ENCODE data around the gene TBR1.

The TBR1 gene

DNA sequence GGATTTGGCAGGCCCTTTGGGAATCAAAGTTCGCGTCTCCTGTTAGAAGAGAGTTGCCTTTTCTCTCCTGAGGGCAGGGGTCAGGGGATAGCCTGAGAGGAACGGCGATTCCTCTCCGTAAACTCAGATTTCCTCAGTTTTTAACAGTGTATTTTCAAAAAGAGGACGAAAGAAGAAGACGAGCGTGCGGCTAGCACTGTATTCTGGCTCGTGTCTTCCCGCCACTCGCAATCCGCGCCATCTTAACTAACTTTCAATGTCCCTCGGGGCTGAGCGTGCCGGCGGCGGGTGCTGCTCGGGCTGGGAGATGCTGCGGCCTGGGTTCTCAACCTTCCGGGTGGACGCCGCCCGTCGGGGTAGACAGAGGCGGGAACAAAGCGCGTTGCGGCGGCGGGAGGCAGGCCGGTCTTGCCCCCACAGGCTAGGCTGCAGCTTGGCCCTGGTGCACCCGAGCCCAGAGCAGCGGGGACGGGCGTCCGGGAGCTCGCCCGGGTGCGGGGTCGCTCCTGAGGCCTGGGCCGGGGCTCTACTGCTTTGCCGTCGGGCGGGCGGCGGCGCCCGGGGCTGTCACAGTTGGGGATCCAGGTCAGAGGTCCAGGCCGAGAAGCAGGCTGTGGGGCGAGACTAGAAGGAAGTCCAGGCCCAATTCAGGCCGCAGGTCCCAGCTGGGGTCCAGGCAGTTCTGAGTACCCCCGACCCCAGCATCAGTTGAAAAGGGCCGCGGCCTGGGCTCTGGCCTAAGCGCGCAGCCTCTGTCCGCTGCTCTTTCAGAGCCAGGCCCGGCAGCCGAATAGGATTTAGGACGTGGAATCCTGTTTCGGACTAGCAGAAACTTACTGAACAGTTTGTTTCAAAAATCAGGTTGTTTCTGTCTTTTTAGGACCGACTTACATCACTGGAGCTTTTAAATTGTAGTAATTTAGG, 11.8 kb downstream of the TBR1 start:
- no peak for DNase-seq (ENCODE audit: low spot score)

DNA sequence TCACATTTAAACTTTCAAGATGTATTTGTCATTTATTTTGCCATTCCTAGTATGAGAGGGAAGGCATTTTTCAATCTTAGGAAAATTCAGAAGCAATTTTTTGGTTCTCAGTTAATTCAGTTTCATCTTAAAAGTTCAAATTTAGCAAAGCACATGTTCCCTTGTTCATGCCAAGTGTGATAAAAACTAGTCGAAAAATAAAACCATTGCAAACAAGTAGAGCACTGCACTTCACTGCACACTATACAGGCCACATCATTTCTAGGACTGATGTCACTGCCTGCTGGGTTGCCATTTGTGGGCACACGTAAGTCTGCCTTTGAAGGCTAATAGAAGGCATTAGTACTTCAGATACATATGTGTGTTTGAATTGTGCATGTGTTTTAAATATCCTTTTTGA, 14.3 kb downstream of the TBR1 start:
- DNase-seq (ENCODE audit: low spot score): no peak

GRCh38 chr2:161432107-161432506, 16.0 kb downstream of the TBR1 start:
- DNase-seq (ENCODE audit: low spot score): no peak

DNA sequence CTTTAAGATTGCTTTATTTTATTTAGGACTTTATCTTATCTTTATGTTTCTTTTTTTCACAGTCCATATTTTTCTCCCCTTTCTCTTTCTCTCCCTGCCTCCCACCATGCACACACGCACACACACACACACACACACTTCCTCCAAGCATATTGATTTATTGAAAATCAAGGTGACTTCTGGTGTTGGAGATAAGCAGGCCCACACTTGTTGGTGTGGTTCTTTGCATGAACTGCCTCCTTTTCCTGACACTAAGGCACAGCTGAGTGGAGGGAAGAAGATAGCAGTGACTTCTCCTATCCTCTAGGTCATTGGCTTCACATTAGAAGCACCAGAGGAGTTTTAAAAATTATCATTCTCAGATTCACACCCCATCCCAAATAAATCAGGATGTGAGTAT, 18.0 kb downstream of the TBR1 start:
- DNase-seq (ENCODE audit: low spot score): no peak

- DNase-seq (ENCODE audit: low spot score): peak; percentile 75
Measured at GRCh38 chr2:161436411-161436810, 20.3 kb downstream of the TBR1 start.

DNA sequence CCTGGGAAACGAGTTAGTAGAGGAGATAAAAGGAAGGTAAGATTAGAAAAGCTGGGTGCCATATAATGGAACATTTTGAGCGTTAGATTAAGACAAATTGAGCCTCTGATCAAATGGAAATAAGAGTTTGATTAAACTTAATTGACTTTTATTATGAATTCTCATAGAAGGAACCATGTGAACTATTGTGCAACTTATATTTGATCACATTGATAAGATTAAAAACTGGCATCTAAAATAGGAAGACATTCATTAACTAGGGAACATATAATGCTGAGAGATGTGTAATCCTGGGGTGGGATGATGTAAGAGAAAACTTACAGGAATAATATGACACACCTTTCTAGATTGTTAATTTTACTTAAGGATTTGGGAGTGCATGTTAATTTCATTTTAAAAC, 22.5 kb downstream of the TBR1 start:
- DNase-seq (ENCODE audit: low spot score): no peak

- no peak for DNase-seq (ENCODE audit: low spot score)
Measured at GRCh38 chr2:161445097-161445496, 29.0 kb downstream of the TBR1 start.

- no peak for DNase-seq (ENCODE audit: low spot score)
Measured at GRCh38 chr2:161448431-161448830, 32.3 kb downstream of the TBR1 start.

- DNase-seq (ENCODE audit: low spot score): no peak
Measured at GRCh38 chr2:161471631-161472030, 55.5 kb downstream of the TBR1 start.

DNA sequence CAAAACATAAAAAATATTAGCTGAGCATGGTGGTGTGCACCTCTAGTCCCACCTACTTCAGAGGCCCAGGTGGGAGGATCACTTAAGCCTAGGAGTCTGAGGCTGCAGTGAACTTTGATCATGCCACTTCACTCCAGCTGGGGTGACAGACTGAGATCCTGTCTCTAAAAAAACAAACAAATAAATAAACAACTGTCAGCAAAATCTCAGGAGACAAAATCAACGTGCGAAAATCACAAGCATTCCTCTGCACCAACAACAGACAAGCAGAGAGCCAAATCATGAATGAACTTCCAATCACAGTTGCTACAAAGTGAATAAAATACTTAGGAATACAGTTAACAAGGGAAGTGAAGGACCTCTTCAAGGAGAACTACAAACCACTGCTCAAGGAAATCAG, 58.8 kb downstream of the TBR1 start:
- DNase-seq (ENCODE audit: low spot score): no peak
